Measurements from ENCODE around the gene APRT. TPM values are rescaled to one million over a fixed set of nuclear protein-coding genes. Genes with fewer than 3 reads are reported as not detected.
A peak's percentile ranks its signal among the peaks of the same experiment; 100 is the strongest.

Gene APRT
- total and polyA plus RNA-seq, 9 of the 15 experiments (the other 6 are each of a cell fraction or from before 2014, with no cell fraction given): 41.7 to 409 (median 146) TPM

GRCh38 chr16:88815901-88816589 is 4.3 kb upstream of the APRT start (continued):
- TF ChIP-seq DEAF1 (CRISPR knock-in tag; IDR thresholded peaks at IDR 0.05) (peak; percentile 34; the same call in 1 of the 2 replicates), NR2C2 (CRISPR knock-in tag; IDR thresholded peaks at IDR 0.05) (0 out of 2 replicates have a peak, but pooled peaks have one; percentile 31), NR2C2 (tag; IDR thresholded peaks at IDR 0.05) (no peak), NFYB (IDR thresholded peaks at IDR 0.05; ENCODE audit: extremely low read depth, insufficient read length) (no peak), HNRNPL (IDR thresholded peaks at IDR 0.05; ENCODE audit: low read depth, low read length) (peak; percentile 71; the same call in 1 of the 2 replicates), SAP30 (IDR thresholded peaks at IDR 0.05; ENCODE audit: borderline replicate concordance, insufficient read depth, low read depth, low read length, poor library complexity, severe bottlenecking) (no peak), NFE2 (IDR thresholded peaks at IDR 0.05; ENCODE audit: low read depth) (peak; percentile 32; the same call in 1 of the 2 replicates), RBM34 (IDR thresholded peaks at IDR 0.05; ENCODE audit: borderline replicate concordance, insufficient read depth, low read length) (no peak), SMARCA4 (IDR thresholded peaks at IDR 0.05) (no peak), ZNF444 (CRISPR knock-in tag; IDR thresholded peaks at IDR 0.05) (no peak), FIP1L1 (IDR thresholded peaks at IDR 0.05; ENCODE audit: low read depth, low read length, poor library complexity, severe bottlenecking) (peak; percentile 41), JUNB (CRISPR knock-in tag; conservative IDR thresholded peaks at IDR 0.05) (no peak), REST (IDR thresholded peaks at IDR 0.05; ENCODE audit: borderline replicate concordance) (peak; percentile 78), REST (CRISPR knock-in tag; IDR thresholded peaks at IDR 0.05; ENCODE audit: low read depth) (no peak), FOSL1 (tag; conservative IDR thresholded peaks at IDR 0.05) (no peak), CTBP1 (IDR thresholded peaks at IDR 0.05; ENCODE audit: borderline replicate concordance) (0 out of 2 replicates have a peak, but pooled peaks have one; percentile 31), MYNN (IDR thresholded peaks at IDR 0.05) (peak; percentile 67), MYNN (CRISPR knock-in tag; IDR thresholded peaks at IDR 0.05) (no peak), RAD21 (CRISPR knock-in tag; conservative IDR thresholded peaks at IDR 0.05 in 1 of 2, IDR thresholded peaks at IDR 0.05 in 1 of 2) (peak; percentile 58 to 84), ZNF282 (CRISPR knock-in tag; IDR thresholded peaks at IDR 0.05) (0 out of 2 replicates have a peak, but pooled peaks have one; percentile 11)
